Occipital lobe (tissue), 2 donors: Measurements from ENCODE around the gene IFNGR2. TPM values are rescaled to one million over a fixed set of nuclear protein-coding genes. Genes with fewer than 3 reads are reported as not detected.
A peak's percentile ranks its signal among the peaks of the same experiment; 100 is the strongest.
"Not testable (repeated sequence)": the region's sequence is repeated elsewhere in the genome, so short reads cannot be mapped to it uniquely, and the experiment has no call there.

Experiments used
- DNase-seq: peaks from one replicate; lab custom pipeline; 2025; lab: John Stamatoyannopoulos, UW
- total RNA-seq: library from RNA; depleted of rRNA; stranded (reverse); fragments of >200 nt; gene quantifications from one replicate; pipeline ENCODE4 v1.2.3, GENCODE V29; 2014

IFNGR2 gene
- total RNA-seq, 1 donor from 2014 or later, result 57.1 TPM

DNA sequence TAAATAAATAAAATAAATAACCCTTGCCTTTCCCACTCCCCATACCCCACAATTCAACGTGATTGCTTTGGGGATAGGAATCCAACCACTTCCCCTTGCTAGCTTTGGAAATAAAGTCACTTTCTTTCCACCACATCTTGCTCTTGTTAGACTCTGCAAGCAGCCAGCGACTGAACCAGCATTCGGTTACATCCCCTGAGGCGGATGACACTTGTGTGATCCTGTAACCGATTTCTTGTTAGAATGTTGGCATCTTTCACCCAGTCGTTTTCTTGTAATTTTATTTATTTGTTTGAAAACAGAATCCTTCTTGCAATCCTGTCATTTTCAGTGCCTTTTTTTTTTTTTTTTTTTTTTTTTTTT, 1.6 kb upstream of the IFNGR2 start:
- DNase-seq, result no peak

DNA sequence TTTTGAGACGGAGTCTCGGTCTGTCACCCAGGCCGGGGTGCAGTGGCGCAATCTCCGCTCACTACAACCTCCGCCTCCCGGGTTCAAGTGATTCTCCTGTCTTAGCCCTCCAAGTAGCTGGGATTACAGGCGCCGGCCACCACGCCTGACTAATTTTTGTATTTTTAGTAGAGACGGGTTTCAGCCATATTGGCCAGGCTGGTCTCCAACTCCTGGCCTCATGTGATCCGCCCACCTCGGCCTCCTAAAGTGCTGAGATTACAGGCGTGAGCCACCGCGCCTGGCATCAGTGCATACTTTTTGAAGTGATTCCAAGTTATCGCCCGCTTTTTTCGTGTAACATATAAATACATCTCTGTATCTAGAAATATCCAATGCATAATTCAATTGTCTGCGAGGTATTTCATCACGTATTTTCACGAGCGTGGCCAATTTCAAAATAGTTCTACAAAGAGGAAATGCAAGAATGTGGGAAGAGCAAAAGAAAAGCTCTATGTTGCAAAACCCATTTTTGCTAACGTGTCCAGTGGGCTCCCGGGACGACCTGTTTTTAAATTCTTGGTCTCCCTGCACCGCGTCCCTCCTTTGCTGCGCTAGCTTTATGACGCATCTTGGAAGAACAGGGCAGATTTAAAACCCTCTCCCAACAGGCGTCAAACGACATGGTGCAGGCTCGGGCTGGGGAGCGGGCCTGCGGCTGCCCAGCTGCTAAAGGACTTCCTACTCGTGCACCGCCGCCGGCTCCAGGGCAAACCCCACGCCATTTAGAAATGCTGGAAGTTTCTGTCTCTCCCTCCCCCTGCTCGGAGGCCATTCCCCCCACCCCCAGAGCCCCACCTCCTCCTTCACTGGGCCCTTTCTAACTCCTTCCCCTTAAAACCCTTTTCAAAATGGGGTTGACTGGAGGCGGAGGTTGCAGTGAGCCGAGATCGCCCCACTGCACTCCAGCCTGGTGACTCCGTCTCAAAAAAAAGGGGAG, 923 bp upstream of the IFNGR2 start:
- DNase-seq, result peak; percentile 48

DNA sequence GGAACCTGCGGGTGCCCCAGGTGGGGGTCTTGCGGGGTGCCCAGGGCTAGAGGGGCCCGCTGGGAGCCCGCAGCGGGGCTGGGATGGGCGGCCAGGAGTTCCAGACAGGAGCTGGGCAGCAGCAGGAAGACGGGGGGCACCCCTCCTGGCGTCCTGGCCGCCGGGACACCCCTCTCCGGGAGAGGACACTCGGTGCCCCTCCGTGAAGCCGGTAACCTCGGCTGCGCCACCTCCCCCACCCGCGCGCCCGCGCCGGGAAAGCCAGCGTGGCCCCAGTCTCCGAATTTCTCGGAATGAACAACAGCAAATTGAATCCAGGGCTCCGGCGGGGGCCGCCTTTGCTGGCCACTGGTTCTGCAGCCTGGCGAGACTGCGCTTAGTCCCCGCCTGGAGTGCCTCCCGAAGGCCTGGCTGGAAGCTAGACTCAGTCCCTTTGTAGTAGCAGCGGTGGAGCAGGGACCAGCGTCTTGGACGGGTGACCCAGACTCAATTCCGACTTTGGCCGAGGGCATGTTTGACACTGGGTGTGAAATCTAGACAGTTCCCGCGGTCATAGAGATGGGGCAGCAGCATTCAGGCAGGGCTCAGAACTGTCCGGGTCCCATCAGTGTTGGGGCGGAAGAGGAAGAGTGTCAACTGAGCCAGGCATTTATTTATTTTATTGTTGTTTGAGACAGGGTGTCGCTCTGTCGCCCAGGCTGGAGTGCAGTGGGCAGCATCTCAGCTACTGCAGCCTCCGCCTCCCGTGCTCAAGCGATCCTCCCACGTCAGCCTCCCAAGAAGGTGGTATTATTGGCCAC, 773 bp downstream of the IFNGR2 start:
- DNase-seq, result peak; percentile 28

DNA sequence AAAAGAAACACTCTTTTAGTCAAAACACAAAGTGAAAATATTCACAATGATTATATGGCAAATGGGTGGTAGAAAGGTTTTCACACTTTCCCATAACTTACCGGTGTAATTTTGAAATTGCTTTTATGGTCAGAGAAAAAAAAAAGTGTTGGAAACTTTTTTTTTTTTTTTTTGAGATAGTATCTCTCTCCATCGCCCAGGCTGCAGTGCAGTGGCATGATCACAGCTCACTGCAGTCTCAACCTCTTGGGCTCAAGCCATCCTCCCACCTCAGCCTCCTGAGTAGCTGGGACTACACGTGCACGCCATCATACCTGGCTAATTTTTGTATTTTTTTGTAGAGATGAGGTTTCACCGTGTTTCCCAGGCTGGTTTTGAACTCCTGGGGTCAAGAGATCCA, 3.3 kb downstream of the IFNGR2 start:
- DNase-seq, result no peak

DNA sequence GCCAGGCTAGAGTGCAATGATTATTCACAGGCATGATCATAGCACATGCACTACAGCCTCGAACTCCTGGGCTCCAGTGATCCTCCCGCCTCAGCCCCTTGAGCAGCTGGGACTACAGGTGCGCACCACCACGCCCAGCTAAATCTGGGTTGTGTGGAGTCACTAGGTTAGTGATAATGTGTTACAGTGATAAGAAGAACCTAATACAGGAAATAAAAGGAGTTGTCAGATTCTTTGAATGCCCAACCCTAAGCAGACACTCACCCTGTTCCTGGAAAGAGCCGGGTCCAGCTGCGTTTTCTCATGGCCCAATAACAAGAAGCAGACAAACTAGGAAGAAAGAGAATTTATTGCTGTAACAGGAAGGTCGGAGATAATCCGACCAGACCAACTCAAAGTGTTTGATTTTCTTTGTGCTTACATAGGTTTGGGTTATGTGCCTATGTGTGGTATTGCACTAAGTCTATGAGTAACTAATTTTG, 8.8 kb downstream of the IFNGR2 start:
- DNase-seq, result no peak

DNA sequence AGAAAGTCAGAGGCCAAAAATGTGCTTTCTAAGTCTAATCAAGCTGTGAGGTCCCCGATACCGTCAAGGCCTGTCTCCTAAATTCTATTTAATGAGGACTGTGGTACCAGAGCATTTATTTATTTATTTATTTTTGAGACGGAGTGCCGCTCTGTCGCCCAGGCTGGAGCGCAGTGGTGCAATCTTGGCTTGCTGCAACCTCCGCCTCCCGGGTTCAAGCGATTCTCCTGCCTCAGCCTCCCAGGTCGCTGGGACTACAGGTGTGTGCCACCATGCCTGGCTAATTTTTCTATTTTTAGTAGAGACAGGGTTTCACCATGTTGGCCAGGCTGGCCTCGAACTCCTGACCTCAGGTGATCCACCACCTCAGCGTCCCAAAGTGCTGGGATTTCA, 9.2 kb downstream of the IFNGR2 start:
- not testable (repeated sequence) for DNase-seq

DNA sequence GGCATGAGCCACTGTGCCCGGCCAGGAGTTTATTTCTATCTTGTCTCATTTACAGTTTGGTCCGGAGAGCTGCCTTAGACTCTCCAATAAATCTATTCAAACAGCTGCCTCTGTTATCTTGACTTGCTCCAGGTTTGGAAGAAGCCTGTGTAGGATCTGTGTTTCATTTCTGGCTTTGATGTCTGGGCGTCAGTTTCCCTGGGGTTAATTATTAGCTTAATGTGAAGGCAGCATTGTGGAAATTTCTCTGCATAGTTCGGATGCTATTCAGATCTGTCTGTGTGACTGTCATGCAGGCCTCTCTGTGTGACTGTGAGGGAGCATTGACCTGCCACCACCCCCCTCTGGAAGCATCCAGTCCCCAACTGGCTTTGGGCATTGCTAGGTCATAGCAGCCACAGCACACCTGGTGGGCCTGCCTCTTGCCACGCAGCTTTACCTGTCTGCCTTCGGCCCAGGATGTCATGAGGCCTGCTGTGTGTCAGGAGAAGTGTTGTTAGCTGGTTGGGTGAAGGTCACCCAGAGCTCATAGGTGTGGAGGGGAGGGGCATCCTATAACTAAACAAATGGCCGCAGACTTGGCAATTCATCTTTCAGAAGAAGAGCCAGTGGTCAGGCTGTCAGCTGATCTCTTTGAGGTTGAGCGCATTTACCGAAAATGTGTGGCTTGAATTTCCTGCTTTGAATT, 9.8 kb downstream of the IFNGR2 start:
- DNase-seq, result no peak

DNA sequence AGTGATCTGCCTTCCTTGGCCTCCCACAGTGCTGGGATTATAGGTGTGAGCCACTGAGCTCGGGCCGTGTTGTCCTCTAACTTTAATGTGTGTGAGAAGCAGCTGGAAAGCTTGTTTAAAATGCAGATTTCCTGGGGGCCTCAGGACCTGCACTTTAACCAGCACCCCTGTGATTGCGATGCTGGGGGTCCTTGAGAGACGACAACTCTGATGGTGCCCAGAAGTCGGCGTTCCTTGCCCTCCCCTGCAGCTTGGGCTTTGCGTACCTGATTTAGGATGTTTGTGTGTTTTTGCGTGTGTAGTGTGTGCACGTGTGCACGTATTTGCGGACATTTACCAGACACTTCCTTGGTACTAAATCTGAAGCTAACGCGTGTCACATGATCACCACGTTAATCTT, 10.9 kb downstream of the IFNGR2 start:
- DNase-seq, result no peak

DNA sequence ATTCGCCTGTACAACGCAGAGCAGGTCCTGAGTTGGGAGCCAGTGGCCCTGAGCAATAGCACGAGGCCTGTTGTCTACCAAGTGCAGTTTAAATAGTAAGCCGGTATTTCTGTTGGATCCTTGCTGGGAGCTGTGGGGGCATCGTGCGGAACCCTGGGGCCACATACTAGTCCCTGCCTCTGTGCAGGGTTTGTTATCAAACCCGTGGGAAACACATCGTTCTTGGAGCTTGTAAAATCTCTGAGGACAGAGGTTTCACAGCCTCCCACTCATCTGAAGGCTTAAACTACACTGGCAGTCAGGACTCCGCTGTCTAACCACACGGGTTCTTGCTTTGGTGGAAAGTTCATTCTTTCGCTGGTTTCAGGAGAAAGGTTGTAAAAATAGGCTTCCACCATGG, 11.7 kb downstream of the IFNGR2 start:
- no peak for DNase-seq

DNA sequence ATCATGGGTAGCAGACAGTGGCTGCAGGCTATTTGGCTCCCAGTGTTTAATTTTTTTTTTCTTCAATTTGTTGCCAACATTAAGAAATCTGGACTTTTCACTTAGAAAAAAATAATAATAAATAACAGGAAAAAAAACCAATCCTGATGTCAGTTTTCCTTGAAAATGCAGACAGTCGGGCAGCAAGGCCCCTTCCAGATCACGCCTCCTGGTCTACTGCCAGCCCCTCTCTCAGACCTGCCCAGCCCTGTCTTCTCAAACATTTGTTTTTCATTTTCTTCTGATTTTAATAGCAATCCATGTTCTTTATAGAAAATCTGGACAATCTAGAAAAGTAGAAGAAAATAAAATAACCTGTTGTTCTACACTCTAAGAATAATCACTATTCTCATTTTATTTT, 15.5 kb downstream of the IFNGR2 start:
- no peak for DNase-seq

DNA sequence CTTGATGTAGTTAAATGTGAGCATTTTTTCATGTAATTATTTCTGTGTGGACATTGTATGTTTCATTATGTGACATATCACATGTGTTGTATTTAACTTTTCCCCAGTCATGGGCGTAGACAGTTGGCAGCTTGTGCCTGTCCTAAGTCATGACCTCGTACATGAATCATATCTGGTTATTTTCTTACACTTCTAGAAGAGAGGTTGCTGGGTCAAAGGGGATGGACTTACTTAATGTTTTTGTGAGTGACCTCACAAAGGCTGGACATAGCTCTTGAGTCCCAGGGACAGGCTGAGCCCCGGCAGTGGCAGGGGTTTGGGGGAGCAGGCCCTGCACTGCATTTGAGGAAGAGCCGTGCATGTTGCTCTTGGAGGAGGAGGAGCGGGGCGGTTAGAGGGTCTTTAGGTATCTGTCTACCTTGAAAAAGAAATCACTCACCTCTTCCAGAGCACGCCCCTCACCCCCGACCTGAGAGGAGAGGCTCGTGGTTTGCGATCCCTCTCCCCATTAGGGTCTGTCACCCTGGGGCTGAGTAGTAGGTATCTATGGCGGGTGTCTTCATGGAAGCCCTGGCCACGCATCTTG, 16.4 kb downstream of the IFNGR2 start:
- no peak for DNase-seq

DNA sequence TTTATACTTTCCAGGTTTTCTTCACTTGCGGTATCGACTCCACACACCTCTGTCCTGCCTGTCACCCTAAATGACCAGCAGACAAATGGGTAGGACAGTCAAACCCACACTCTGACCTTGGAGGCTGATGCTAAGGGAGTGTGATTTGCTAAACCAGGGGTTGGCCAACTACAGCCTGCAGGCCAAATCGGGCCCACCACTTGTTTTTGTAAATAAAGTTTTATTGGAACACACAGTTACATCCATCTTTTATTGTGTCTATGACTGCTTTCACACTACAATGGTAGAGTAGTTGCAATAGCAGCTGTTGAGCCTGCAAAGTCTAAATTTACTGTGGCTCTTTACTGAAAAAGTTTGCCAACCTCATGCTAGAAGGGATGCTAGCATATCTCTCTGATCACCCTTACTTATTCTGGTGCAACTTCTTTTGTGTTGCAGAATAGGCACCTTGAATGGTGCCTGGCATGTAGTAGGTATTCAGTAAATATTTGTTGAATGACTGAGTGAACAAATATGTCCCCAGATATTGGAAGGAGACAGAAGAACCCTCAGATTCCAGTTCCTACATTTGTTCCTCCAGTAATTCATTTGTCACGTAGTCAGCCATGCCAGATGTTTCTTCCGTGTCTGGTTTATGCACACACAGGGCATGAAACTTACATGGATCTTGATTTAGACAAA, 18.6 kb downstream of the IFNGR2 start:
- no peak for DNase-seq

DNA sequence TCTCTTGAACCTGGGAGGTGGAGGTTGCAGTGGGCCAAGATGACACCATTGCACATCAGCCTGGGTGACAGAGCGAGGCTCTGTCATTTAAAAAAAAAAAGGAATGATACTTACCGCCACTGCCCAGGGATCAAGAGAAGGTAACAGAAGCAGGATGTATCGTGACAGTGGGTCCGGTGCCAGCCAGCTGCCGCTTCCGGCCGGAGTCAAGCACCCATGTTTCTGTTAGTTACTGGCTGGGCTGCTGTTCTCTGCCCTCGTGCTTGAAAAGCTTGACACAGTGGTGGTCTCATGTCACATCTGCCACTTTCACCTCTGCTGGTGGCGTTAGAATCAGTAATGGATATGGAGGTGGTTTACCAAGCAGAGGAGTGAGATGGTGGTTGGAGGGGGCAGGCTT, 21.0 kb downstream of the IFNGR2 start:
- DNase-seq, result no peak

DNA sequence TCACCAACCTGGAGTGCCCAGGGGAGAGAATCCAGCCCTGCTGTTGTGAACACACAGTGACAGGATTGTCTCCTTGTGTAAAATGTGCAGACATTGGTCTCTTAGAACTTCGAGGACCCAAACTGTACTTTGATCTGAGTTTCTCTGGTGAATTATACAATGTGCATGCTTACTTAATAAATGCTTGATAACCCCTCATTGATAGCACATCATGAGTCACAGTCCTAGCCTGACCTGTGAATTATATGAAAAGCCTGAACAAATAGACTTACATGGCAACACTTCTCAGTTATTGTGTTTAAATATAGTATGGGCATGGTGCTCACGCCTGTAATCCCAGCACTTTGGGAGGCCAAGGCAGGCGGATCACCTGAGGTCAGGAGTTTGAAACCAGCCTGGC, 22.6 kb downstream of the IFNGR2 start:
- no peak for DNase-seq

DNA sequence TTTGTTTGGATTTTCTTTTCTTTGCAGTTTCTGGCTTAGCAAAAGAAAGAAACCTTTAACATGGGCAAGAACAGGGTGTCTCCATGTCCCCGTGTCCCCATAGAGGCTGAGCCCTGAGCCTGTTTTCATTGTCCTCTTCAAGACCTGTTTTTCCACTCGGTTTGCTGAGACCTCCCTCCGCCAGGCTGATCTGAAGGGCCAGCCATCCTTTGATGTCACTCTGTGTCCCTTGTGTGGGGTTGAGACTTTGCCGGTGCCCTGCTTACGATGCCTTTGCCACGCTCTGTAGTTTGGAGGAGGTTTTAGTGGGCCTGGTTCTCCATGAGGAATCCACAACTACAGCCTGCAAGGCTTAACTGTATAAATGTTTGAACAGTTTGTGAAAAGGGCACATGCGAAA, 23.8 kb downstream of the IFNGR2 start:
- no peak for DNase-seq

DNA sequence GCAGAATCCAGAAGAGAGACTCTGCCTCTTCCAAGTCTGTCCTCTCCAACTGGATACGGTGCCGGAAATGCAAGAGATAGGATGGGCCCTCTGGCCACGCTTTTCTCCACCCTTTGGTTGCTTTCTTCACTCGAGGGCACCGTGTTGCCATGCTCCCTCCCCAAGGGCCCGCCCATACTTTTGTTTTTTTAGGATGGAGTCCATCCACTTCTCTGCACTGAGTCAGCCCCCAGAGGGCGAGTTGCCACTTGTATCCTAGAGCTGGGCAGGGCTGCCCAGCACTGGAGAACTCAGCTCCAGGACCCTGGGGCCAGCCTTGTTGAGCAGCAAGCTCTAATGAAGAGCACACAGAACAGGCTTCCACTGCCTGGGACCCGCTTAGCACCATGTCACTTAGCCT, 25.5 kb downstream of the IFNGR2 start:
- DNase-seq, result no peak

DNA sequence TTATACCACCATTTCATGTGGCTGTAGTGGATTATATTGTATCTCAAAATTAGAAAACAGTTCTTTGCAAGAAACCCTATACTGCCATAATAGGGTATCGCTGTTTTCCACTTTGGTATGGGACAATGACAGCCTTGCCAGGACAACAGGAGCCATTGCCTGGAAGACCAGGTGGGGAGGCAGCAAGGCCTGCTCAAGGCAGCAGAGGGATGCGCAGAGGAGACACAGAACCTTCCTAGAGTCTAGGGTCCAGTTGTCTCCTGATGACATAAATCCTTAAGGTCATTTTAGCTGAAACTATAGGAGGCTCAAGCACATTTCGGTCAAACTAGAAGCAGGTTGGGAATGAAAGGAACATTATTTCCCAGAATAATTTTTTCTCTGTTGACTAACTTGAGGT, 27.6 kb downstream of the IFNGR2 start:
- DNase-seq, result no peak

DNA sequence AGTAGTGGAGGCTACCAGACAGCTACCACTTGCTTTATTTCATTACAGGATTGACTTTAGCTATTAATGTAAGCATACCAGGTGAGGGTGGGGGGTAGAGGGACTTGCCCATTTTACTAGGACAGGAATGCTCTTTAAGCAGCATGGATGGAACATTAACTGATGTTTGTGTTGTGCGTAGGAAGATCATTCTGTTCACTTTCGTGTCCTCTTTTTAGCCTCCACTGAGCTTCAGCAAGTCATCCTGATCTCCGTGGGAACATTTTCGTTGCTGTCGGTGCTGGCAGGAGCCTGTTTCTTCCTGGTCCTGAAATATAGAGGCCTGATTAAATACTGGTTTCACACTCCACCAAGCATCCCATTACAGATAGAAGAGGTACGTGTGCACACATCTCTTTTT, 29.3 kb downstream of the IFNGR2 start:
- DNase-seq, result peak; percentile 10

DNA sequence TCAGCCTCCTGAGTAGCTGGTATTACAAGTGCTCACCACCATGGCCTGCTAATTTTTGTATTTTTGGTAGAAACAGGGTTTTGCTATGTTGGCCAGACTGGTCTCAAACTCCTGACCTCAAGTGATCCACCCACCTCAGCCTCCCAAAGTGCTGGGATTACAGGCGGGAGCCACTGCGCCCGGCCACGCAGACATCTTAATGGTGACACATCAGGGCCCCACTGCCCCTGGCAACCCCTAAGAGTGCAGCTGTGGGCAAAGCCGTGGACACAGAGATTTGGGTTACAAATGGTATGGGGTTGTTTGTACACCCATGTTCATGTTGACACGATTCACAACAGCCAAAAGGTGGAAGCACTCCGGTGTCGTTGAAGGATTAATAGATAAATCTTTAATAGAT, 29.8 kb downstream of the IFNGR2 start:
- no peak for DNase-seq

DNA sequence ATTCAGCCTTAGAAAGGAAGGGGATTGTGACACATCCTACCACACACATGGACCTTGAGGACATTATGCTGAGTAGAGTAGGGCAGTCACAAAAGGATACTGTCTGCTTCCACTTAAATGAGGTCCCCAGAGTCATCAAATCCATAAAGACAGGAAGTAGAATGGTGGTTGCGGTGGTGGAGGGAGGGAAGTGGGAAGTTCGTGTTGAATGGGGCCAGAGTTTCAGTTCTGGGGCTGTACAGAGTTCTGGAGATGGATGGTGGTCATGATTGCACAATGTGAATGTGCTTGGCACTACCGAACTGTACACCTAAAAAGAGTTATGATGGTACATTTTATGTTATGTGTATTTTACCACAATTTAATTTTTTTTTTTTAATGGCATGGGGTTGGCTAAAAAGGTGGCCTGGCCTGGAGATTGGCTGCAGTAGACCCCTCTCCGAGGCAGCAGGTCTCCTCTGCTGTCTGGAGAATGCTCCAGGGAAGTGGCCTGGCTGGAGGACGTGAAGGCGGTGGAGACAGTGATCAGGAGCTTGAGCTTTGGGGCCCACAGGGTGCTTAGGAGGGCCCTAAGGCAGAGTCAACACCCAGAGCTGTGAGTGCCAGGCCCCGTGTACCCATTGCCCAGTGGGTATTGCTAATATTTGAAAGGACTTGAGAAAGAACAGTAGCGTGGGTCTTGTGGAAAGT, 30.4 kb downstream of the IFNGR2 start:
- DNase-seq, result no peak
